ENCODE measurements around the gene ONECUT1. TPM values are rescaled to one million over a fixed set of nuclear protein-coding genes. Genes with fewer than 3 reads are reported as not detected.

Gene ONECUT1
- total and polyA plus RNA-seq, 2 of the 8 experiments (the other 6 are each of a cell fraction or from before 2014, with no cell fraction given) = 0.65 to 6.4 TPM

GRCh38 chr15:52716536-52716935 lies 73.6 kb downstream of the ONECUT1 start:
- Histone ChIP-seq H3K79me2 (ENCODE audit: control insufficient read depth in 1 of 2, insufficient read depth in 2 of 2, low read length in 2 of 2) (no peaks in the 10 kb centered on the region), H3K27ac (ENCODE audit: low read depth, low read length) (no peak overlapping the region), H4K5ac (ENCODE audit: insufficient read length, low read depth, low read length) (no peak overlapping the region), H3K4ac (replicated peaks; ENCODE audit: insufficient read length, low read depth, low read length) (no peak overlapping the region), H3K4me3 (ENCODE audit: extremely low read depth in 1 of 4, insufficient read depth in 2 of 4, low read depth in 3 of 4, low read length in 4 of 4) (no peak overlapping the region), H3K79me1 (ENCODE audit: low read depth, low read length) (no peaks in the 10 kb centered on the region), H3K14ac (ENCODE audit: insufficient read length) (no peak overlapping the region), H2BK5ac (ENCODE audit: low read depth, low read length) (no peak overlapping the region), H3K27me3 (replicated peaks in 1 of 4; ENCODE audit: control insufficient read depth in 3 of 4, extremely low read depth in 1 of 4, insufficient read depth in 3 of 4, low read length in 3 of 4) (no peaks in the 10 kb centered on the region; a peak in 1 of 7 replicates), H3K9ac (replicated peaks in 1 of 4; ENCODE audit: extremely low read depth in 1 of 4, low read depth in 3 of 4, low read length in 3 of 4) (no peak overlapping the region), H4K91ac (replicated peaks; ENCODE audit: insufficient read length, low read length) (no peak overlapping the region), H3K23ac (ENCODE audit: insufficient read length) (no peak overlapping the region), H3K4me1 (replicated peaks in 1 of 4; ENCODE audit: control insufficient read depth in 3 of 4, insufficient read depth in 4 of 4, low read length in 3 of 4) (no peaks in the 10 kb centered on the region), H3K36me3 (ENCODE audit: control insufficient read depth in 2 of 4, insufficient read depth in 4 of 4, low read length in 3 of 4) (no peaks in the 10 kb centered on the region), H3K4me2 (ENCODE audit: insufficient read depth in 1 of 2, low read depth in 2 of 2, low read length in 2 of 2) (no peak overlapping the region), H2BK20ac (ENCODE audit: low read length) (no peak overlapping the region), H4K8ac (ENCODE audit: extremely low read depth, insufficient read depth, low read length) (no peak overlapping the region), H3K56ac (replicated peaks; ENCODE audit: insufficient read length, low read depth, low read length) (no peak overlapping the region), H2AFZ (ENCODE audit: low read length) (no peak overlapping the region), H3K18ac (ENCODE audit: extremely low read depth, low read length) (no peak overlapping the region), H4K20me1 (replicated peaks in 1 of 2; ENCODE audit: control insufficient read depth in 1 of 2, insufficient read depth in 2 of 2, low read length in 2 of 2) (no peaks in the 10 kb centered on the region), H2BK12ac (ENCODE audit: low read depth, low read length) (no peak overlapping the region), H2AK5ac (ENCODE audit: low read depth, low read length) (no peak overlapping the region), H2BK120ac (replicated peaks; ENCODE audit: low read depth, low read length) (no peak overlapping the region), H3K23me2 (ENCODE audit: low read depth, low read length) (no peaks in the 10 kb centered on the region), H3K9me3 (ENCODE audit: insufficient read depth in 2 of 2, low read depth in 1 of 2, low read length in 1 of 2) (no peaks in the 10 kb centered on the region), H2BK15ac (ENCODE audit: low read length) (no peak overlapping the region)
- DNase-seq (ENCODE audit: low read depth in 1 of 2, low spot score in 2 of 2) = no peak
- POLR2A ChIA-PET (ENCODE audit: partially characterized antibody) = no interaction called here
- CTCF ChIA-PET (ENCODE audit: partially characterized antibody) = interaction anchor here (3.9 kb wide), 1 partner anchor 19 kb away, joined by 9 read pairs; no protein-coding TSS in a partner anchor
- 70% methylated on average over 2 of the region's 2 CpGs; no CpG with 5 or more reads in 1 of the 2 experiments for WGBS, 2 experiments (ENCODE audit: extremely low coverage in 1 of 2, insufficient coverage in 1 of 2, insufficient read length in 1 of 2, insufficient replicate concordance in 2 of 2, low coverage in 1 of 2, low lambda C conversion rate in 2 of 2, missing lambda C conversion rate in 1 of 2)
- FAIRE-seq = no peak
- no peak for TF ChIP-seq MAFK (IDR thresholded peaks at IDR 0.05; ENCODE audit: low read depth, low read length)
- no peak for TF ChIP-seq RBBP5 (IDR thresholded peaks at IDR 0.05; ENCODE audit: borderline replicate concordance, low read depth, low read length)
- TF ChIP-seq KDM5A (IDR thresholded peaks at IDR 0.05; ENCODE audit: low read length) = no peak
- no peak for TF ChIP-seq JUN (IDR thresholded peaks at IDR 0.05; ENCODE audit: low read depth, low read length)
- TF ChIP-seq USF2 (IDR thresholded peaks at IDR 0.05; ENCODE audit: low read length) = no peak
- TF ChIP-seq KDM4A (IDR thresholded peaks at IDR 0.05; ENCODE audit: low read depth, low read length, severe bottlenecking) = no peak
- no peak for TF ChIP-seq SP2 (IDR thresholded peaks at IDR 0.05; ENCODE audit: low read length)
- TF ChIP-seq SUZ12 (IDR thresholded peaks at IDR 0.05; ENCODE audit: low read length) = no peak
- no peak for TF ChIP-seq GABPA (IDR thresholded peaks at IDR 0.05; ENCODE audit: borderline replicate concordance, insufficient read depth, low read length)
- TF ChIP-seq EP300 (IDR thresholded peaks at IDR 0.05; ENCODE audit: borderline replicate concordance in 1 of 2, low read depth in 2 of 2, low read length in 2 of 2) = no peak
- TF ChIP-seq CHD1 (IDR thresholded peaks at IDR 0.05; ENCODE audit: low read depth, low read length) = no peak
- TF ChIP-seq RXRA (IDR thresholded peaks at IDR 0.05; ENCODE audit: insufficient read depth, low read depth, low read length) = no peak
- TF ChIP-seq JUND (IDR thresholded peaks at IDR 0.05; ENCODE audit: low read length) = no peak
